ENCODE data around the gene SUPT20HL1.

The SUPT20HL1 gene

GRCh38 chrX:24399550-24399949, 39.1 kb downstream of the SUPT20HL1 start:
- peak; percentile 62 for DNase-seq

GRCh38 chrX:24405959-24406358, 45.5 kb downstream of the SUPT20HL1 start:
- no peak for DNase-seq

All from MV-4-11 (cell line).